IMR-90 (cell line): ENCODE measurements around the gene BTG4.

Source experiments
- CEBPB ChIP-seq: IDR thresholded peaks from 2 replicates; pipeline ENCODE4 v1.6.1; 2012; ENCODE audit warnings: low read depth, low read length, improper control_type of control experiment
- MAZ ChIP-seq: IDR thresholded peaks from 2 replicates; pipeline ENCODE4 v1.6.1; 2012; ENCODE audit warnings: low read depth, mild to moderate bottlenecking, low read length, improper control_type of control experiment, moderate library complexity, borderline replicate concordance
- POLR2A ChIP-seq: IDR thresholded peaks from 2 replicates; pipeline ENCODE4 v1.6.1; 2012; ENCODE audit warnings: mild to moderate bottlenecking, low read depth, low read length
- RCOR1 ChIP-seq: IDR thresholded peaks from 2 replicates; pipeline ENCODE4 v1.6.1; 2012; ENCODE audit warnings: mild to moderate bottlenecking, low read length, improper control_type of control experiment; ENCODE audit not compliant: insufficient replicate concordance
- TF ChIP-seq, protein P1 (sequence below): conservative IDR thresholded peaks from 2 replicates; pipeline ENCODE4 v1.5.1; 2012; ENCODE audit warnings: mild to moderate bottlenecking, low read depth, low read length, improper control_type of control experiment
- TF ChIP-seq, protein P2 (sequence below): fragments of 150-350 bp; IDR thresholded peaks from 2 replicates; pipeline ENCODE4 v1.6.1; 2016; ENCODE audit warnings: low read depth, mild to moderate bottlenecking, low read length, moderate library complexity, borderline replicate concordance
- TF ChIP-seq, protein P3 (sequence below): fragments of 150-350 bp; IDR thresholded peaks from 2 replicates; pipeline ENCODE4 v1.6.1; 2017; ENCODE audit warnings: mild to moderate bottlenecking, antibody characterized with exemption, low read length, low read depth

DNA sequence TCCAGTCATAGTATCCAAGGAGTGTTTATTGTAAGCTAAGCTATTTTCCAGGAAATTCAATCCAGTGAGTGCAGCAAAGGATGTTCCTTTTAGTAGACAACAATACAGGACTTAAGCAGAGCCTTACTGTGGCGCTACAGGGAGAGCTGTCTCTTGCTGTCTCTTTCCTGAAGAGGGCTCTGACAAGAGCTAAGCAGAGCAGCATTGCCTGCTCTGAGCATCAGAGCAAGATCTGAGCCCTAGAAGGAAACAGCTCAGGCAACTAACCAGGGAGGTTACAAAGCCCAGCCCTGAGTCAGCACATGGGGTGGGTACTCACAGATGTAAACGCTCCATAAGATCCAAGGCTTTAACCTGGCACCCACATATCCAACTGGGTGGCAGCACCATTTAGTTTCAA, 36.3 kb upstream of the BTG4 start:
- TF ChIP-seq, protein P1, sequence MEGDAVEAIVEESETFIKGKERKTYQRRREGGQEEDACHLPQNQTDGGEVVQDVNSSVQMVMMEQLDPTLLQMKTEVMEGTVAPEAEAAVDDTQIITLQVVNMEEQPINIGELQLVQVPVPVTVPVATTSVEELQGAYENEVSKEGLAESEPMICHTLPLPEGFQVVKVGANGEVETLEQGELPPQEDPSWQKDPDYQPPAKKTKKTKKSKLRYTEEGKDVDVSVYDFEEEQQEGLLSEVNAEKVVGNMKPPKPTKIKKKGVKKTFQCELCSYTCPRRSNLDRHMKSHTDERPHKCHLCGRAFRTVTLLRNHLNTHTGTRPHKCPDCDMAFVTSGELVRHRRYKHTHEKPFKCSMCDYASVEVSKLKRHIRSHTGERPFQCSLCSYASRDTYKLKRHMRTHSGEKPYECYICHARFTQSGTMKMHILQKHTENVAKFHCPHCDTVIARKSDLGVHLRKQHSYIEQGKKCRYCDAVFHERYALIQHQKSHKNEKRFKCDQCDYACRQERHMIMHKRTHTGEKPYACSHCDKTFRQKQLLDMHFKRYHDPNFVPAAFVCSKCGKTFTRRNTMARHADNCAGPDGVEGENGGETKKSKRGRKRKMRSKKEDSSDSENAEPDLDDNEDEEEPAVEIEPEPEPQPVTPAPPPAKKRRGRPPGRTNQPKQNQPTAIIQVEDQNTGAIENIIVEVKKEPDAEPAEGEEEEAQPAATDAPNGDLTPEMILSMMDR: no peak
- no peak for TF ChIP-seq MAZ
- no peak for TF ChIP-seq POLR2A
- TF ChIP-seq CEBPB: no peak
- TF ChIP-seq, protein P2, sequence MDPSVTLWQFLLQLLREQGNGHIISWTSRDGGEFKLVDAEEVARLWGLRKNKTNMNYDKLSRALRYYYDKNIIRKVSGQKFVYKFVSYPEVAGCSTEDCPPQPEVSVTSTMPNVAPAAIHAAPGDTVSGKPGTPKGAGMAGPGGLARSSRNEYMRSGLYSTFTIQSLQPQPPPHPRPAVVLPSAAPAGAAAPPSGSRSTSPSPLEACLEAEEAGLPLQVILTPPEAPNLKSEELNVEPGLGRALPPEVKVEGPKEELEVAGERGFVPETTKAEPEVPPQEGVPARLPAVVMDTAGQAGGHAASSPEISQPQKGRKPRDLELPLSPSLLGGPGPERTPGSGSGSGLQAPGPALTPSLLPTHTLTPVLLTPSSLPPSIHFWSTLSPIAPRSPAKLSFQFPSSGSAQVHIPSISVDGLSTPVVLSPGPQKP: no peak
- no peak for TF ChIP-seq RCOR1
- TF ChIP-seq, protein P3, sequence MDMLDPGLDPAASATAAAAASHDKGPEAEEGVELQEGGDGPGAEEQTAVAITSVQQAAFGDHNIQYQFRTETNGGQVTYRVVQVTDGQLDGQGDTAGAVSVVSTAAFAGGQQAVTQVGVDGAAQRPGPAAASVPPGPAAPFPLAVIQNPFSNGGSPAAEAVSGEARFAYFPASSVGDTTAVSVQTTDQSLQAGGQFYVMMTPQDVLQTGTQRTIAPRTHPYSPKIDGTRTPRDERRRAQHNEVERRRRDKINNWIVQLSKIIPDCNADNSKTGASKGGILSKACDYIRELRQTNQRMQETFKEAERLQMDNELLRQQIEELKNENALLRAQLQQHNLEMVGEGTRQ: no peak
